CD4-positive, alpha-beta memory T cell (primary cell): ENCODE results near the gene RNU6-8. TPM values are rescaled to one million over a fixed set of nuclear protein-coding genes. Genes with fewer than 3 reads are reported as not detected.

ENCODE experiments used
- CTCF ChIA-PET: fragments of 350-600 bp; sonication (Branson Sonifier 250); formaldehyde crosslinking; loops from one replicate; lab custom pipeline; 2021; ENCODE audit warnings: inconsistent platforms; ENCODE audit not compliant: partially characterized antibody; lab: Charles Lee
- POLR2A ChIA-PET: fragments of 350-600 bp; sonication (Branson Sonifier 250); formaldehyde crosslinking; loops from one replicate; lab custom pipeline; 2021; ENCODE audit not compliant: partially characterized antibody; lab: Charles Lee
- DNase-seq, 5 donors: peaks; one replicate each; pipeline versions ENCODE4 v3.0.0 to v3.0.0-alpha.2; 2020 to 2022; ENCODE audit warnings: mixed read lengths in 1 of 5
- H3K27ac ChIP-seq: one replicate; pipeline ENCODE4 v1.7.0; 2013; ENCODE audit warnings: low read depth, low read length
- H3K27me3 ChIP-seq: 2 replicates; pipeline ENCODE4 v1.7.0; 2013; ENCODE audit warnings: mild to moderate bottlenecking, low read length, moderate library complexity; ENCODE audit not compliant: insufficient read depth
- H3K36me3 ChIP-seq: 2 replicates; pipeline ENCODE4 v1.7.0; 2013; ENCODE audit warnings: mild to moderate bottlenecking, low read length, moderate library complexity; ENCODE audit not compliant: insufficient read depth
- H3K4me1 ChIP-seq: 2 replicates; pipeline ENCODE4 v1.7.0; 2013; ENCODE audit warnings: mild to moderate bottlenecking, low read length, moderate library complexity; ENCODE audit not compliant: insufficient read depth
- H3K4me3 ChIP-seq, 2 donors: one replicate each; pipeline ENCODE4 v1.7.0; 2013; ENCODE audit warnings: low read length in 2 of 2, mild to moderate bottlenecking in 1 of 2
- H3K9me3 ChIP-seq, 2 donors: one replicate each; pipeline ENCODE4 v1.7.0; 2013; ENCODE audit warnings: low read length in 2 of 2, control low read depth in 1 of 2; ENCODE audit not compliant: control insufficient read depth in 1 of 2
- H3K27ac Mint-ChIP-seq, 7 donors: one replicate each; pipeline ENCODE4 v1.8.0; 2020 to 2021; ENCODE audit warnings: mixed read lengths in 7 of 7, mild to moderate bottlenecking in 6 of 7, inconsistent platforms in 3 of 7, moderate library complexity in 3 of 7
- H3K27me3 Mint-ChIP-seq, 2 donors: one replicate each; pipeline ENCODE4 v1.8.0; 2020 to 2021; ENCODE audit warnings: mixed read lengths in 2 of 2
- H3K36me3 Mint-ChIP-seq, 2 donors: one replicate each; pipeline ENCODE4 v1.8.0; 2020 to 2021; ENCODE audit warnings: mixed read lengths in 2 of 2, inconsistent platforms in 1 of 2, mild to moderate bottlenecking in 1 of 2
- H3K4me1 Mint-ChIP-seq, 4 donors: one replicate each; pipeline ENCODE4 v1.8.0; 2020 to 2021; ENCODE audit warnings: mixed read lengths in 4 of 4, mild to moderate bottlenecking in 1 of 4
- H3K4me3 Mint-ChIP-seq, 8 donors: one replicate each; pipeline ENCODE4 v1.8.0; 2020 to 2021; ENCODE audit warnings: mixed read lengths in 8 of 8, mild to moderate bottlenecking in 7 of 8, moderate library complexity in 6 of 8, inconsistent platforms in 3 of 8
- H3K9me3 Mint-ChIP-seq, 8 donors: one replicate each; pipeline ENCODE4 v1.8.0; 2020 to 2021; ENCODE audit warnings: mixed read lengths in 8 of 8, mild to moderate bottlenecking in 5 of 8, inconsistent platforms in 3 of 8, moderate library complexity in 1 of 8
- intact Hi-C: fragments of 100-400 bp; cut with micrococcal nuclease; formaldehyde crosslinking; loops from one replicate; pipeline ENCODE4 v1.15.1; 2023
- polyA plus RNA-seq, 2 donors: library from polyadenylated mRNA; unstranded; fragments of 300-500 nt; fragmentation: Illumina TruSeq; gene quantifications; one replicate each; pipeline ENCODE4 v1.2.3, GENCODE V29; 2021
- total RNA-seq, 2 experiments: library from RNA; stranded (reverse); gene quantifications; one replicate each; pipeline ENCODE4 v1.2.3, GENCODE V29; 2021

The RNU6-8 gene
- total and polyA plus RNA-seq, 4 experiments from 2014 or later = not detected

- H3K4me3 Mint-ChIP-seq = no peak overlapping the region
- no peaks in the 10 kb centered on the region for H3K36me3 Mint-ChIP-seq
- DNase-seq = no peak
- Histone ChIP-seq H3K27me3 (no peaks in the 10 kb centered on the region), H3K36me3 (no peaks in the 10 kb centered on the region), H3K4me3 (no peak overlapping the region), H3K27ac (no peak overlapping the region), H3K4me1 (peaks cover under 1% of the 10 kb centered on the region), H3K9me3 (no peaks in the 10 kb centered on the region)
- no peaks in the 10 kb centered on the region for H3K4me1 Mint-ChIP-seq
- ChIA-PET CTCF (interaction anchor here (1.3 to 11.7 kb wide), 2 partner anchors 166 to 176 kb away, joined by 4 to 347 read pairs; partner anchors contain the start of gene ARHGAP5), POLR2A (no interaction called here)
- intact Hi-C loops = no loop called here
- no peaks in the 10 kb centered on the region for H3K27me3 Mint-ChIP-seq
- H3K27ac Mint-ChIP-seq = no peak overlapping the region
- H3K9me3 Mint-ChIP-seq = no peaks in the 10 kb centered on the region
These were observed 43.7 kb upstream of the RNU6-8 start for GRCh38 chr14:32246751-32247150.

GRCh38 chr14:32244404-32244803 is 41.3 kb upstream of the RNU6-8 start:
- Mint-ChIP-seq H3K36me3 (no peaks in the 10 kb centered on the region), H3K27me3 (no peaks in the 10 kb centered on the region), H3K27ac (peak overlapping the region in 2 of 7 donors; percentile 21 to 66), H3K9me3 (no peaks in the 10 kb centered on the region), H3K4me1 (no peaks in the 10 kb centered on the region), H3K4me3 (no peak overlapping the region)
- ChIA-PET POLR2A (no interaction called here), CTCF (interaction anchor here (1.0 to 11.7 kb wide), 4 partner anchors 8 to 318 kb away, joined by 3 to 347 read pairs (median 16); partner anchors contain the start of gene ARHGAP5)
- intact Hi-C loops = no loop called here
- no peak for DNase-seq
- no peaks in the 10 kb centered on the region for H3K4me1 ChIP-seq
- no peak overlapping the region for H3K27ac ChIP-seq
- H3K9me3 ChIP-seq = no peaks in the 10 kb centered on the region
- H3K36me3 ChIP-seq = no peaks in the 10 kb centered on the region
- H3K27me3 ChIP-seq = no peaks in the 10 kb centered on the region
- H3K4me3 ChIP-seq = no peak overlapping the region

GRCh38 chr14:32233260-32233659 is 30.2 kb upstream of the RNU6-8 start:
- Histone ChIP-seq H3K9me3 (no peaks in the 10 kb centered on the region), H3K36me3 (no peaks in the 10 kb centered on the region), H3K27ac (no peak overlapping the region), H3K4me1 (peaks cover 13% of the 10 kb centered on the region), H3K27me3 (no peaks in the 10 kb centered on the region), H3K4me3 (no peak overlapping the region)
- peaks cover 12 to 22% (median 15%) of the 10 kb centered on the region in 4 donors for H3K4me1 Mint-ChIP-seq
- H3K27ac Mint-ChIP-seq = peak overlapping the region in 2 of 7 donors; percentile 24 to 45
- intact Hi-C loops = no loop called here
- H3K36me3 Mint-ChIP-seq = no peaks in the 10 kb centered on the region
- H3K4me3 Mint-ChIP-seq = peak overlapping the region in 4 of 8 donors; percentile 8 to 27 (median 18)
- peaks cover 0 to 3% (median 0%) of the 10 kb centered on the region in 8 donors for H3K9me3 Mint-ChIP-seq
- H3K27me3 Mint-ChIP-seq = peaks cover 0 to 1% of the 10 kb centered on the region in 2 donors
- DNase-seq = peak in 2 of 5 donors; percentile 12 to 29
- POLR2A ChIA-PET = no interaction called here
- CTCF ChIA-PET = interaction anchor here (1.2 kb wide), 1 partner anchor 160 kb away, joined by 5 read pairs; no protein-coding TSS in a partner anchor

GRCh38 chr14:32232481-32232880 is 29.4 kb upstream of the RNU6-8 start:
- Mint-ChIP-seq H3K4me1 (peaks cover 12 to 22% (median 15%) of the 10 kb centered on the region in 4 donors), H3K27ac (peak overlapping the region in 1 of 7 donors; percentile 55), H3K4me3 (peak overlapping the region in 1 of 8 donors; percentile 20), H3K9me3 (peaks cover 0 to 3% (median 0%) of the 10 kb centered on the region in 8 donors), H3K27me3 (peaks cover 0 to 1% of the 10 kb centered on the region in 2 donors), H3K36me3 (no peaks in the 10 kb centered on the region)
- Histone ChIP-seq H3K4me1 (peaks cover 13% of the 10 kb centered on the region), H3K9me3 (no peaks in the 10 kb centered on the region), H3K36me3 (no peaks in the 10 kb centered on the region), H3K27me3 (no peaks in the 10 kb centered on the region), H3K27ac (no peak overlapping the region), H3K4me3 (no peak overlapping the region)
- no peak for DNase-seq
- intact Hi-C loops = no loop called here
- ChIA-PET CTCF (interaction anchor here (1.2 kb wide), 1 partner anchor 159 kb away, joined by 5 read pairs; no protein-coding TSS in a partner anchor), POLR2A (no interaction called here)

GRCh38 chr14:32230695-32231280 is 27.7 kb upstream of the RNU6-8 start:
- ChIA-PET CTCF (no interaction called here), POLR2A (no interaction called here)
- Histone ChIP-seq H3K9me3 (no peaks in the 10 kb centered on the region), H3K27me3 (no peaks in the 10 kb centered on the region), H3K36me3 (no peaks in the 10 kb centered on the region), H3K4me1 (peaks cover 13% of the 10 kb centered on the region), H3K27ac (no peak overlapping the region), H3K4me3 (no peak overlapping the region)
- Mint-ChIP-seq H3K27me3 (no peaks in the 10 kb centered on the region), H3K36me3 (no peaks in the 10 kb centered on the region), H3K4me1 (peaks cover 12 to 22% (median 15%) of the 10 kb centered on the region in 4 donors), H3K9me3 (peaks cover 0 to 2% (median 0%) of the 10 kb centered on the region in 8 donors), H3K27ac (no peak overlapping the region), H3K4me3 (no peak overlapping the region)
- no peak for DNase-seq
- intact Hi-C loops = no loop called here

GRCh38 chr14:32230181-32230580 is 27.1 kb upstream of the RNU6-8 start:
- no peaks in the 10 kb centered on the region for H3K36me3 Mint-ChIP-seq
- POLR2A ChIA-PET = no interaction called here

GRCh38 chr14:32226056-32226455 is 23.0 kb upstream of the RNU6-8 start:
- peaks cover 2 to 6% of the 10 kb centered on the region in 2 donors for H3K27me3 Mint-ChIP-seq
- H3K4me1 Mint-ChIP-seq = no peaks in the 10 kb centered on the region
- Histone ChIP-seq H3K27me3 (no peaks in the 10 kb centered on the region), H3K4me3 (no peak overlapping the region), H3K4me1 (no peaks in the 10 kb centered on the region), H3K9me3 (no peaks in the 10 kb centered on the region), H3K36me3 (no peaks in the 10 kb centered on the region), H3K27ac (no peak overlapping the region)
- H3K4me3 Mint-ChIP-seq = no peak overlapping the region
- DNase-seq = no peak
- H3K9me3 Mint-ChIP-seq = no peaks in the 10 kb centered on the region
- intact Hi-C loops = no loop called here
- H3K36me3 Mint-ChIP-seq = no peaks in the 10 kb centered on the region
- CTCF ChIA-PET = no interaction called here
- no peak overlapping the region for H3K27ac Mint-ChIP-seq
- POLR2A ChIA-PET = no interaction called here

More at GRCh38 chr14:32230181-32230580, 27.1 kb upstream of the RNU6-8 start:
- intact Hi-C loops = no loop called here
- peaks cover 12 to 22% (median 15%) of the 10 kb centered on the region in 4 donors for H3K4me1 Mint-ChIP-seq
- DNase-seq = no peak
- CTCF ChIA-PET = no interaction called here
- H3K27ac ChIP-seq = no peak overlapping the region
- no peak overlapping the region for H3K4me3 ChIP-seq
- no peaks in the 10 kb centered on the region for H3K36me3 ChIP-seq
- H3K27me3 ChIP-seq = no peaks in the 10 kb centered on the region
- no peak overlapping the region for H3K4me3 Mint-ChIP-seq
- no peaks in the 10 kb centered on the region for H3K27me3 Mint-ChIP-seq
- no peaks in the 10 kb centered on the region for H3K9me3 ChIP-seq
- peak overlapping the region in 2 of 7 donors; percentile 33 to 72 for H3K27ac Mint-ChIP-seq
- peaks cover 13% of the 10 kb centered on the region for H3K4me1 ChIP-seq
- peaks cover 0 to 2% (median 0%) of the 10 kb centered on the region in 8 donors for H3K9me3 Mint-ChIP-seq
